Endothelial cell of umbilical vein (primary cell): ENCODE measurements around the gene ZFP1.

Experiments used
- EZH2 ChIP-seq: IDR thresholded peaks from 2 replicates; pipeline ENCODE4 v1.6.1; 2012; ENCODE audit warnings: borderline replicate concordance, low read depth, mild to moderate bottlenecking, moderate library complexity, low read length, inconsistent platforms; ENCODE audit not compliant: severe bottlenecking
- FOS ChIP-seq: IDR thresholded peaks from 2 replicates; pipeline ENCODE4 v1.6.1; 2011; ENCODE audit warnings: mild to moderate bottlenecking, low read length, moderate library complexity, borderline replicate concordance; ENCODE audit not compliant: insufficient read depth
- GATA2 ChIP-seq: IDR thresholded peaks from 2 replicates; pipeline ENCODE4 v1.7.0; 2011; ENCODE audit warnings: low read depth, mild to moderate bottlenecking, moderate library complexity, mixed read lengths, low read length; ENCODE audit not compliant: insufficient read length, insufficient read depth
- MYC ChIP-seq: IDR thresholded peaks from one replicate; pipeline ENCODE4 v1.6.1; 2011; ENCODE audit warnings: mild to moderate bottlenecking, low read depth, low read length
- POLR2A ChIP-seq: IDR thresholded peaks from 2 replicates; pipeline ENCODE4 v1.6.1; 2012; ENCODE audit warnings: low read depth, mild to moderate bottlenecking, control low read depth, low read length
- POLR2AphosphoS5 ChIP-seq: IDR thresholded peaks from 2 replicates; pipeline ENCODE4 v1.6.1; 2012; ENCODE audit warnings: low read depth, mild to moderate bottlenecking, control low read depth, low read length, moderate library complexity; ENCODE audit not compliant: insufficient read depth
- TF ChIP-seq, protein P1 (sequence below), 2 donors: IDR thresholded peaks; 1 replicate in 1 of 2; 2 replicates in 1 of 2; pipeline ENCODE4 v1.5.1; 2011; ENCODE audit warnings: low read length in 2 of 2, mild to moderate bottlenecking in 2 of 2, moderate library complexity in 2 of 2, control low read depth in 1 of 2, inconsistent platforms in 1 of 2, low read depth in 1 of 2; ENCODE audit not compliant: insufficient read depth in 1 of 2; ENCODE audit errors: extremely low read depth in 1 of 2
- TF ChIP-seq, protein P2 (sequence below): IDR thresholded peaks from 2 replicates; pipeline ENCODE4 v1.6.1; 2011; ENCODE audit not compliant: insufficient read depth, insufficient read length

DNA sequence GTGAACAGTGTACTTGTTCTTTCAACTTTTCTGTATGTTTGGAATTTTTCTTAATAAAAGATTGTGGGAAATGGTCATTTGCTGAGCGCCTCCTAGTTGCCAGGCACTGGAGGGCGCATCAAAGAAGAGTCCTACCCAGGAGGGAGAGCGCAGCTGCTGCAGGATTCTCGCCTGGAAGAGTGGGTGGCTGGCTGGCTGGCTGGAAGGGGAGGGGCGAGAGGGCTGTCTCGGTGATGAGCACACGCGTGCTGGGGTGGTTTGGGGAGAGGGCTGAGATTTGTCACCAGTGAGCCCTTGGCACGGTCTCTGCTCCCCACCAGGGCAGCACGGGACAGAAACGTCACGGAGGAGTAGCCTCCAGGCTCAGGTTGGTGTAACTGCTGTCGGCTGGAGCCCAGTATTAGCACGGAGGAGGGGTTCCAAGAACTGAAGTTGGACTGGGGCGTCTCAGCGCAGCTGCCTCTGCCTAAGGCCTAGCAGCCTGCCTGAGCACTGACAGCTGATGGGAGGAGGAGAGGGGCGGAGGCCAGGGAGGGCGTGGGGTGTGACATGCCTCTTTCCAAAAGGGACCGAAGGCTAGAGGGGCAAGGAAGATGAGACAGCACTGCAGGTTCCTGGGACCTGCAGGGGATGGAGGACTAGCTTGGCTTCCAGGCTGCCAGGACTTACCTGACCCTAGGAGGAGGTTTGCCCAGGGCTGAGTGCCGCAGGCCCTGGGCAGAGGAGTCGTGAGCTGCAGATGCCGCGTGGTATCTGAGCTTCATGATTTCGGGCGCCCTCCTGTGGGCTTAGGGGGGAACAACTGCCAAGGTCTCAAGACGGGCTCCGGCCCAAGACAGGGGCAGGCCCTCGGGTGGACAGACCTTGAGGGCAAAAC is 37.4 kb upstream of the ZFP1 start:
- TF ChIP-seq, protein P1, sequence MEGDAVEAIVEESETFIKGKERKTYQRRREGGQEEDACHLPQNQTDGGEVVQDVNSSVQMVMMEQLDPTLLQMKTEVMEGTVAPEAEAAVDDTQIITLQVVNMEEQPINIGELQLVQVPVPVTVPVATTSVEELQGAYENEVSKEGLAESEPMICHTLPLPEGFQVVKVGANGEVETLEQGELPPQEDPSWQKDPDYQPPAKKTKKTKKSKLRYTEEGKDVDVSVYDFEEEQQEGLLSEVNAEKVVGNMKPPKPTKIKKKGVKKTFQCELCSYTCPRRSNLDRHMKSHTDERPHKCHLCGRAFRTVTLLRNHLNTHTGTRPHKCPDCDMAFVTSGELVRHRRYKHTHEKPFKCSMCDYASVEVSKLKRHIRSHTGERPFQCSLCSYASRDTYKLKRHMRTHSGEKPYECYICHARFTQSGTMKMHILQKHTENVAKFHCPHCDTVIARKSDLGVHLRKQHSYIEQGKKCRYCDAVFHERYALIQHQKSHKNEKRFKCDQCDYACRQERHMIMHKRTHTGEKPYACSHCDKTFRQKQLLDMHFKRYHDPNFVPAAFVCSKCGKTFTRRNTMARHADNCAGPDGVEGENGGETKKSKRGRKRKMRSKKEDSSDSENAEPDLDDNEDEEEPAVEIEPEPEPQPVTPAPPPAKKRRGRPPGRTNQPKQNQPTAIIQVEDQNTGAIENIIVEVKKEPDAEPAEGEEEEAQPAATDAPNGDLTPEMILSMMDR (IDR thresholded peaks at IDR 0.05; ENCODE audit: extremely low read depth in 1 of 2, insufficient read depth in 1 of 2, low read depth in 1 of 2, low read length in 2 of 2): peak; percentile 87 to 95
- TF ChIP-seq FOS (no peak), POLR2A (no peak), EZH2 (no peak), GATA2 (no peak), MYC (peak; percentile 50), POLR2AphosphoS5 (no peak)
- TF ChIP-seq, protein P2, sequence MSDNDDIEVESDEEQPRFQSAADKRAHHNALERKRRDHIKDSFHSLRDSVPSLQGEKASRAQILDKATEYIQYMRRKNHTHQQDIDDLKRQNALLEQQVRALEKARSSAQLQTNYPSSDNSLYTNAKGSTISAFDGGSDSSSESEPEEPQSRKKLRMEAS: no peak
